NK-92 treated with Interleukin-12 subunit alpha and Interleukin-12 subunit beta, amount 100 ng/mL, for 24 hours (cell line): ENCODE data around the gene FAM114A1.
"Not testable (repeated sequence)": the region's sequence is repeated elsewhere in the genome, so short reads cannot be mapped to it uniquely, and the experiment has no call there.

ENCODE experiments used
- DNase-seq: peaks from one replicate; lab custom pipeline; 2025; lab: John Stamatoyannopoulos, UW

Gene FAM114A1

GRCh38 chr4:38935391-38936073, 67.9 kb downstream of the FAM114A1 start:
- no peak for DNase-seq

DNA sequence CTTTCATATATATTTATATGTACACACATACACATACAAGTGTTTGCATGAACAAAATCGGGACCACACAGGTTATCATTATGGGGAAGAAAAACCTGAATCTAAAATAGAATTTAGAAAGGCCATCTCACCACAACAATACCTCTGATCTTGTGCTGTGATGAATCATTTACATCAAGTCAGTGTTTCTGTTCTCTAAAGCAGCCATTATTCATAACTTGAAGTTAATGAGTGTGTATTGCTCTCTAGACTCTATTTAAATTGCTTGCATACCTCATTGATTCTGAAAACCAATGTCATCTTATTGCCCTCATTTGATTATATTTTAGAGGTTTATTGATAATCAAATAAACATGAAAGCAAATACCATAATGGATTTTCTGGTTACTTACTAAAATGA, 71.6 kb downstream of the FAM114A1 start:
- no peak for DNase-seq

DNA sequence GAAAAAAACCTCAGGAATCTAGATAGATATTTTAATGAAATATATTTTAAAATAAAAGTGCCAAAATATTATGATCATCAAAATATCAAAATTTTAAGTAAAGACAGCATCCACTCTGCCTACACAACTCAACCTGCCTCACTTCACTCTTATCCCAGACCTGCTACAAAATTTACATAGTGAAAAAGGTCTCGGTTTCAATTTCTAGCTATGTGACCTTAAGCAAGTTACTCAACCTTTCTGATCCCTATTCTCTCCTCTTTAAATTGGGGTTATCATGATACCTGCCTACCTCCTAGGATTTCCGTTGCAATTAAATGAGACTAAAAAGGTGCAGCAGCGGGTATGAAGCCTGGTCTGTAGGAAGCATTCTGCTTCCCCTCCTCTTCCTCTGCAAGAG, 72.9 kb downstream of the FAM114A1 start:
- DNase-seq: no peak

DNA sequence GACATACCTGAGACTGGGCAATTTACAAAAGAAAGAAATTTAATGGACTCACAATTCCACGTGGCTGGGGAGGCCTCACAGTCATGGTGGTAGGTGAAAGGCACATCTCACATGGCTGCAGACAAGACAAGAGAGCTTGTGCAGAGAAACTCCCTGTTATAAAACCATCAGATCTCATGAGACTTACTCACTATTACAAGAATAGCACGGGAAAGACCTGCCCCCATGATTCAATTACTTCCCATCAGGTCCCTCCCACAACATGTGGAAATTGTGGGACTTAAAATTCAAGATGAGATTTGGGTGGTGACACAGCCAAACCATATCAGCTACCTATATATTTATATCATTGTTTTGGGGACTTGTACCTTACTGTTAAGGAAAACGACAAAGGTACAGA, 74.3 kb downstream of the FAM114A1 start:
- not testable (repeated sequence) for DNase-seq

- DNase-seq: no peak
Observed at GRCh38 chr4:38943343-38943742, 75.7 kb downstream of the FAM114A1 start.

GRCh38 chr4:38944440-38944839, 76.8 kb downstream of the FAM114A1 start:
- no peak for DNase-seq

DNA sequence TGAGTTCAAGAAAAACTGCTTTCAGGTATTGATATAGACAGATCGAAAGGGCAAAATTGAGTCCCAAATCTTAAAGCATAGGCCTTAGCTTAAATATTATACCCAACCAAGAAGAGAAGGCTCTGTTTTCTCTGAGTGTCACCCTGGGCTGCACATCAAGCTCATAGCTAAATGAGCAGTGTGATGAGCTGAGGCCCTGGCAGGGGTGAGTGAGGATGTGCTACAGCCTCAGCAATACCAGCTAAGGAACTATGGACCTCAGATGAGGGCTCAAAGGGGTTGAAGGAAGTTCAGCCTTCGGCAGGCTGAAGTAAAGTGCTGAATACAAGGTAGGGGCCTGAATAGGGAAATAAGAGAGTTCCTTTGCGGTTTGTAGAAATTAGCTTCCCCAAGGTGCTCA, 79.3 kb downstream of the FAM114A1 start:
- no peak for DNase-seq

DNA sequence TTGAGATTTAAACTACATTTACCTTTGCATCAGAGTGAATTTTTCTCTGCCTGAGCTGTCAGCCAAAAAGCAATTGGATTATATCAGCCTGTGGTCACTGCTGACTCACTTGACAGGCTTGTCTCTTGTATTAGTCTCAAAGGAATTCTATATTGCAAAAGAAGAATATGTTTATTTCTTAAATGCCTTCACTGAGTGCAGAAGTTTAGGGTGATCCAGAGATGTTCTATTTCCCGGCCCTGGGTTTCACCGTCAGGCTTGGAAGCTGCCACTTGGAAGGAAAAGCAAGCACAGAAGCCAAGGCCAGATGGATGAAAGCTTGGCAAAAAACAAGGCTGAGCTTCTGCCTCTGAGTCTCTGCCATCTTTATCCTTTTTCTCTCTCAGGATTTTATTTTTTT, 80.9 kb downstream of the FAM114A1 start:
- no peak for DNase-seq

GRCh38 chr4:38949411-38950051, 81.9 kb downstream of the FAM114A1 start:
- no peak for DNase-seq

- DNase-seq: no peak
Observed at GRCh38 chr4:38950159-38950558, 82.6 kb downstream of the FAM114A1 start.

GRCh38 chr4:38950734-38951133, 83.1 kb downstream of the FAM114A1 start:
- no peak for DNase-seq

GRCh38 chr4:38951598-38951997, 84.0 kb downstream of the FAM114A1 start:
- DNase-seq: no peak

DNA sequence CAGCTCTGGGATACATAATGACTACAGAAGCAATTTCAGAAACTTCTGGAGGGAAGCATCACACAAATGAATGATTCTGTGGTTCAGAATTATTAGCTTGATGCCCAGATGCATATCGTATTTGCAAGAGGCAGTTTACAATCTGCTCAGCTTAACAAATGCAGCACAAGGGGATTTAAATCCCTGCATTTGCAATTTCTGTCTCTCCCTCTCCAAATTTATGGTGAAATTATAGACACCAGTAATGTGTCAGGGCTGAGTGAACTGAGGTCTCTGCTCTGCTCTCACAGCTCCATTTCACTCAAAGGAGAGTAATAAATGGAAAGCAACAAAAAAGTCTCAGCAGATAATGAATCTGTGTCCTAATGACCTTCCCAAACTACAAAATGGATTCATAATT, 84.4 kb downstream of the FAM114A1 start:
- no peak for DNase-seq

DNA sequence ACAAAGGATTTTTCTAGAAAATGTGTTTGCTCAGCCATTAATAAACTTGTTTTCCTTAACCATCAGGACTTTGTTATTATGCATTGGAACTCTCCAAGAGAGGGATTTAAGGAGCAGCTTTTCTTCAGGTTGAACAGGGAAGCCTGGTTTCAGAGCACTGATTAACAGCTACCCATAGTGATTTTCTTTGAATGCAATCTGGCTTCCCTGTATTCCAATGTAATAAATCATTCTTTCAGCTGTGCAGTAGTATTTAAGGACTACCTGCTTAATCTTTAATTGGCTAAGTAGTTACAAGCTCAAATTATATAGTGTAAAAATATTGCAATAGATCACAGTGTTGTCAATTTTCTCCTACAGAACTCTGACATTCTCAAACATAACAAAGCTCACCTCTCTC, 87.1 kb downstream of the FAM114A1 start:
- no peak for DNase-seq

DNA sequence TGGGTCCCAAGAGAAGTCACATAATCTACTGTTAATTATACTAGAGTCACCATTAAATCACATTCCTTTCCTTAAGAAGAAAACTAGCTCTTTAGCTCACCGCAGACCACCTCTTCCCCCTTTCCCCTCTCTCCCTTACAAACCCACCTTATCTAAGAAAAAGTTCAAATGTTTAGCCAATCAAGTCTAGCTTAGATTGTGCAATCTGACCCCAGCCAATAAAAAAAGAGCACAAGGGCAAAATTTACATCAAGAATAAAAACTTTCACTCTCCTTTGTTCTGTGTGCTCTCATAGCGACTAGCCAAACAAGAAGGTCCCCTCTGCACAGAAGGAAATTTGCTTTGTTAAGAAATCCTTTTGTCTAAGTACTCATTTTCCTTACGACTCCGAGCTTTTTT, 88.4 kb downstream of the FAM114A1 start:
- DNase-seq: no peak

DNA sequence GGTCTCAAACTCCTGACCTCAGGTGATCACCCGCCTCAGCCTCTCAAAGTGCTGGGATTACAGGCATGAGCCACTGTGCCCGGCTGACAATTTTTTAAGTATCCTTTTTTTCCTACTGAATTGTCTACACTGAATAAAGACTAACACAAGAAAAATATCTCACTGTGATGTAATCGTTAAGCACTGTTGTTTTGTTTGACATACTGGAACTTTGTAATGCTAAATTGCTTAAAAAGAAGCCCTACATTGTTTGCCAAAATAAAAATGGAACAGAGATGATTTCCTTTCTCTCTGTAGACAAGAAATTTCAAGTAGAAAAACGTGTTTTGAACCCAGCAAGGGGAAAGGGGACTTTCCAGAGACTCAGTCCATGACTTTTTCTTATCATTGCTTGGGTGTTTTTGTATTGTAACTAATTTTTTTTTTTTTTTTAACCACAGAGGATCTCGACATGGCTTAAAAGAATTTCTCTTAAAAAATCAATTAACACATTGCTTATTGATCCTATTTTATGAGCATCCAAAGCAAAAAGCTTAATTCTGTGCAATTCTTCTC, 89.7 kb downstream of the FAM114A1 start:
- no peak for DNase-seq

DNA sequence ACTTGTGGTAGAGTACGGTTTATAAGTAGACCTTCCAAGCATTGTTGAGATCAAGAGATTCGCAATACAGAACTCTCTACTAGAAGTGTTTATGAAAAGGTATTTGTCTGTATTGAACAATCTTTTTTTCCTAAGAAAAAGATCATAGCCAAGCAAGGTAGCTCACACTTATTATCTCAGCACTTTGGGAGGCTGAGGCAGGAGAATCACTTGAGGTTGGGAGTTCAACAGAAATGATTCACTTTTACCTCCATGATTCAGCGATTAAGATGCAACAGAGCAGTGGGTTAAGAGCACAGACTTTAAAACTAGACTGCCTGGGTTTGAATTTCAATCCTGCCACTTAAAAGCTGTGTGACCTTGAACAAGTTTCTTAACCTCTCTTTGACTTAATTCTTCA, 90.3 kb downstream of the FAM114A1 start:
- DNase-seq: no peak

- no peak for DNase-seq
Observed at GRCh38 chr4:38958453-38959190, 91.0 kb downstream of the FAM114A1 start.

- not testable (repeated sequence) for DNase-seq
Observed at GRCh38 chr4:38959248-38959647, 91.6 kb downstream of the FAM114A1 start.

DNA sequence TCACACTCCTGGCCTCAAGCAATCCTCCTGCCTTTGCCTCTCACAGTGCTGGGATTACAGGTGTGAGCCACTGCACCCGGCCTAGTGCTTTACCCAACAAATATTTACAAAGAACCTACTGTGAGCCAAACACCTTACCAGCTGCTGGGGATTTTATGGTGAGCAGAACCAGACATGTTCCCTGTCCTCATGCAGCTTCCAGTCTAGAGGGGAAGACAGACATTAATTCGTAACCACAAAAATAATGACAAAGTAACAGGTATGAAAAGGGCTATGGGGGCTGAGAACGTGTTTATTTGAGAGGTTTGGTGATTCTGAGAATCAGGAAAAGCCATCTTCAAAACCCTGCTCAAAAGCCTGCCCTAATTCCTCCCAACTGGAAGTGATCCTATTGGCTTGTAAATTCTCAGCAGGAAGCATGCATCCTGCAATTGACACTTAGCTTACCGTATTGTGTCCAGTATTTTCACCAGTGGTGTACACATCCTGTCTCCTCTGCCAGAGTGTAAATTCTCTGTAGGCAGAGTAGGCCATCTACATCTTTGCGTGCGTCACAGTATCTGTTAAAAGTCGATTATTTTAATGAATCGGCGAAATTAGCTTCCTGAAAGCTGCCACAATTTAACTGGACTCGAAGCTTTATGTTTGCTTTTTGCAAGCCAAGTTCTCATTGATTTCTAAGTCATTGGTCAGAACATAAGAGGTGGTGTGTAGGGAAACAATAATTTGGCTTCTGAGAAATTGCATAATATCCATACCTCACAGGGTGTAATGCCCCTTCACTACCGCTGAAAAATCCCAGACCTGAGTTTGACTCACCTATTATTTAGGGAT, 97.6 kb downstream of the FAM114A1 start:
- DNase-seq: no peak

DNA sequence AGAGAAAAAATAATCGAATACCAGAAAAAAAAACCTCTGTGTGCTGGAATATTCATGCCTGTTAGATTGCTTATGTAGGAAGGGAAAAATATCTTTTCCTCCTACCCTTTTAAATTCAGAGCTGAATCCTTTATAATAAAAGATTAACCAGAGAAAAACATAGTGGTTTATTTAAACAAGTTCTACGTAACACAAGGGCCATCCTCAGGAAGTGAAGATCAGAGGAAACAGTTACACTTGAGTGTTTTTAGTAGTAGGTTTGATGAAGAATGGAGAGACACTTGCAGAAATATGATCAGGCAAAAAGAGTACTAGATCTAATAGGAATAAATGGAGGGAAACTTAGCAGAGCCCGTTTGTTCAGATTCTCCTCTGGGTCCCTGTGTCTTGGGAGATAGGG, 98.3 kb downstream of the FAM114A1 start:
- no peak for DNase-seq
